GM21447 (cell line): ENCODE data around the gene BORCS5.
A peak's percentile ranks its signal among the peaks of the same experiment; 100 is the strongest.
"Not testable (repeated sequence)": the region's sequence is repeated elsewhere in the genome, so short reads cannot be mapped to it uniquely, and the experiment has no call there.

ENCODE experiments used
- ATAC-seq: cut with Tn5 transposase; IDR thresholded peaks from one replicate; pipeline ENCODE4 v1.9.1; 2021; ENCODE audit not compliant: unreplicated experiment

BORCS5 gene

DNA sequence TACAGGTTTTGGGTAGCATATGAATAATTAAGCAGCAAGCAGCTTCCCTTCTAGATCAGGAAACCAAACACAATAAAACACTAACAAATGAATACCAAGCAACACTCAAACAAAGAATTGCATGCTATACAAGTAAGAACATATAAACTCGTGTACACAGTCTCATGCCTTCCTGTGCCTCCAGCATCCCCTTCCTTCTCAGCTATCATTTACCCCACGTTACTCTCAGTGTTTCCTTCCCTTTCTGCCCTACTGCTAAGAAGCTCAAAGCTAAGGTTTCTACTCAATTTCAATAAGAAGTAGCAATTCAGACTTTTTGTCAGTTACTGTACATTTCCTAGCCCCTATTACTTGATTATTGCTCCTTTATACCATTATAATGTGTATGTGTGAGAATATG lies 124.8 kb downstream of the BORCS5 start:
- no peak for ATAC-seq

DNA sequence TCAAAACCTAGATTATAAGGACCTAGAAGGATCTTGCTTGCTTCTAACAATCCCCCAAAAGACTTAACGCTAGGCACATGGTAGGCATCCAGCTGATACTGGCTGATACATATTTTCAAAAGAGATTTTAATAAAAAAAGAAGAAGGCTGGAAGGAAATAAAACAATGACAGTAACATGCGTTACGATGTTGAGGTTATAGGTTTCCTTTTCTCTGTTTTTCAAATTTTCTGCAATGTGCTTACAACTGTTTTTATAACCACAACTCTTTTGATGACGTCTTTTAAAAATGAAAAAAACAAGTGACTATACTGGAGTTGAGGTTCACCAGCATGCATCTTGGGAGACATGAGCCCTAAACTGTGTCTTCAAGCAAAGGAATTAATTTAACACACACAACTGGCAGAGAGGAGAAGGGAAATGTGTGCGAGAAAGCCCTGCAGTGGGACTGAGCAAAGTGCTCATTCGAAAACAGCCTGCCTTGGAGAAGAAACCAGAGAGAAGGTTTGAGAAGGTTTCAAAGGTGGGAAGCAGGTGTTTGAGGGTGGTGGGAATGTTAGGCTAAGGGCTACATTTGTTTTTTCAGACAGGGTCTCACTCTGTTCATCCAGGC lies 125.4 kb downstream of the BORCS5 start:
- ATAC-seq, result no peak

DNA sequence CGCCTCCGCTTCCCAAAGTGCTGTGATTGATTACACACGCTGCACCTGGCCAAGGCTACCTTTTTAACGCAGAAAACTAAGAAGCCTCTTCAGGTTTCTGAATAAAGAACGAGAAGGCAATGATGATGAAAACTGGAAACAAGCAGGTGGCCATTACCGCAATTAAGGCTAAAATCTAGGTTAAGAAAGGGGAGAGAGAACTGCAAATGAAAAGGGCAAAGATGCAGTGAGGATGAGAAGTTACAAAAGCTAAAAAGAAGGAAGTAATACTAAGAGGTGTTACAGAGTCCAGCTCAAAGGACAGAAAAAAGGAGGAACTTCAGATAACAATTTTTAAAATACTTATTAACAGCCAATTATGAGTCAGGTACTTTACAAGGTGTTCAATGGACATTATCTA lies 126.1 kb downstream of the BORCS5 start:
- ATAC-seq, result peak; percentile 55

DNA sequence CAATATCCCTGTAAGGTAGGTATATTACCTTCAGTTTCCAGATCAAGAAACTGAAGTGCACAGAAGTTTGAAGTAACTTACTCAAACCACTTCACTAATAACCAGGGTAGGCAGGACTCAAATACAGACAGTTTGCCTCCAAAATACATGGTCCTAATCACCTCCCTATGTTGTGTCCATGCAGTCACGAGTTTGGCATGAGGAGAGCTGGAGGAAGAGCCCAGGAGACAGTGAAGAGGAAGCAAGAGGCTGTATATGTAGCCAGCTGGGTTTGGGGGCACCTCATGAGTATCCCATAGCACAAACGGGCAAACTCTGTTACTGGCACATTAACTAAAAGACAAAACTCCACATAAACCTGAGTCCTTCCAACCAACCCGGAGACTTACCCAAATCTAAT lies 126.6 kb downstream of the BORCS5 start:
- no peak for ATAC-seq

DNA sequence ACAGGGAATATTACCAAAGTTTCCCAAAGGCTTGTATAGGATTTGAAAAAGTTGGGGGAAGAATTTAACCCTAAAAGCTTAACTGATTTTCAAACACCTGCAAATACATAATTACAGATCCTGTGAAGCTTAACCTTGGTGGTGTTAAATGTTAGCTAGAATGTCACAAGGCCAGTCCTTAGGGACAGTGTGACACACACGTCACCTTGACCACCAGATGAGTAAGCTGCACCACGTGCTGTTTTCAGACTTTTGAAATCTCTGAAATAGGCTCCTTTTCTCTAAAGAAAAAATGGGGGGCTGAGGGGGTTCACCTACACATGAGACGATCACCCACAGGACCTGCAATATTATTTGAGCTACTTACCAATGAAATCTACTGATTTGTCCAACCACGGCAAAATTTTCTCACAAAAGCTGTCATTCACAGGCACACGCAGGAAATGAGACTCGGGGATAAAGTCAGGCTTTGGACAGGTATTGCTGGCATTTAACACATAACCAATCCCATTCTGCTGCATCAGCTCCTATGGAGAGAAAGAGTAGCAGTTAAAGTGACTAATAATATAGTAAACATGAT lies 129.9 kb downstream of the BORCS5 start:
- peak; percentile 82 for ATAC-seq

DNA sequence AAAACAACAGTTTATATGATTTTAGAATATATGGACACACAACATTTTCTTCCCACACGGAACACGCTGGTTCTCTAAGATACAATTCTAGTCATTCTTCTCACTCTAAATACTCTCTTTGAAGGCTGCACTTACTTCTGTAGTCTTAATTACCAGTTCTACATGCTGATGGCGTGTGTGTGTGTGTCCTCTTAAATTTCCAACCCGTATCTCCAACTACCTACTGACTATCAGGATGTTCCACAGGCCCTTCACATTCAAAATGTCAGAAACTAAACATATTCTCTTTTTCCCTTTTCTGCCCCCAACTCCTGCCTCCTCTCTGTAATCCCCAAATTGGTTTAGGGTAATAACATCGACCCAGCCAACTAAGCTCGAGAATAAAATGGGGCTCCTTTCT lies 130.6 kb downstream of the BORCS5 start:
- ATAC-seq, result no peak

DNA sequence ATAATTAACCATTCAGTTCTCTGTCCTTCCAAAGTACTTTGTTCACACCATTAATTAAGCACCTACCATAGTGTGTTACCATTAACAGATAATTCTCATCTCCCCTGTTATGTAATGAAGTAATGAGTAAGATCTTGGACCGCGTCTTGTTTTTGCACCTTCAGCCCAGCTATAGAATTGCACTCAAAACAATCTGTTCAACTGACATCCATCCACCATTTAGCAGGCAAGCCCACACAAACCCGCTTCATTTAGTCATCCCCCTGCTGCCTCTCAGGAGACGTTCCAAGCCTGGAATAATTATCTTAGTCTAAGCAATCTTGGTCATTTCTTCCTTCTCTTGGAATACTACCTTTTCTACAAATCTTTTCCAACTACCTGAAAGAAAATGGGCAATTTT lies 131.4 kb downstream of the BORCS5 start:
- no peak for ATAC-seq

DNA sequence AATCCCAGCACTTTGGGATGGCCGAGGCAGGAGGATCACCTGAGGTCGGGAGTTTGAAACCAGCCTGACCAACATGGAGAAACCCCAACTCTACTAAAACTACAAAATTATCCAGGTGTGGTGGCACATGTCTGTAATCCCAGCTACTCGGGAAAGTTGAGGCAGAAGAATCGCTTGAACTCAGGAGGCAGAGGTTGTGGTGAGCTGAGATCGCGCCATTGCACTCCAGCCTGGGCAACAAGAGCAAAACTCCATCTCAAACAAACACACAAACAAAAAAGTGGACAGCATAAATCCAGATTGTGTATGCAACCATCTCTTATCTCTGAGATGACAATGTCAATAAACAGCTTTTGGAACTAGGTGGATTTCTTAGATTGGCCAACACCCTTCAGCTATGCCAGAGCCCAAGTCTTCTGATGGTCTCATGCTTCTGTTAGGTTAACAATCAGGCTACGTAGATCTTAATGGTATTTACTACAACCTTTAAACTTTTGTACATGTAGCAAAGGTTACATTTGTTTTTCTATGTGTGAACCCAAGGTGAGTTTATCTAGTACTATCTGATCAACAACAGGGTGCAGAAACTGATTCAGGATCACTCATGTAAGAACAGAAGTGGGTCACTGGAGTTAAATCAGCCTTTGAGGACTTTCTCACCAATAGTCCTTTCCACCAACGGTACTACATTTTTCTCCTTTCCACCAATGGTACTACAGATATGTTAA lies 132.1 kb downstream of the BORCS5 start:
- ATAC-seq, result no peak

DNA sequence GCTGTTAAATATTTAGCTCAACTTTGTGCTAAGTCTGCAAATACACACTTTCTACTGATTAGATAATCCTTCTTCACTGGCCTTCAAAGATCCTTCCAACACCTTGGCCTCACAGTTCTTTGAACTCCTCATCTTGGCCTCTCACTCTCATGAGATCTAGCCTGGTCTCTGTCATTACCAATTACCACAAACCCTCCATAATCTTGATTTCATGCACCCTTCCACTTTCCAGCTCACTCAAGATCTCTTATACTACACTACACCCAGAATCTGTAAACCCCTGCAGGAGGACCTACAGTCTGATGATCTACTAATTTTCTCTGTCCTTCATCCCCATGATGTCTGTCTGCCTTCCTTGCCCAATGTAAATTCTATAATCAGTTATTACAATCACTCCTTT lies 134.7 kb downstream of the BORCS5 start:
- no peak for ATAC-seq

DNA sequence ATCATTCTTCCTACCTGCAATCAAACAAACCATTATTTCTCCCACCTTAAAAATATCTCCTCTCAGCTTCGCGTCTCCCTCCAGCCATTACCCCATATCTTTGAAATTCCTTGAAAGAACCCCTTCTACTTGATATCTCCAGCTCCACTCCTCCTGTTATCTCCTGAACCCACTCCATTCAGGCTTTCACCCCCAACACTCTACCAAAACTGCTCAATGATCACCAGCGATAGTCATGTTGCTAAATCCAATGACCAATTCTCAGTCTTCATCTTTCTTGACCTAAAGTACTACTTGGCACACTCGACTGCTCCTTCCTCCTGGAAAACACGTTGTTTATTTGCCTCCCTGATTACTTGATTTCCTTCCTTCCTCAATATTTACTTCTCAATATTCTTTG lies 135.7 kb downstream of the BORCS5 start:
- no peak for ATAC-seq

DNA sequence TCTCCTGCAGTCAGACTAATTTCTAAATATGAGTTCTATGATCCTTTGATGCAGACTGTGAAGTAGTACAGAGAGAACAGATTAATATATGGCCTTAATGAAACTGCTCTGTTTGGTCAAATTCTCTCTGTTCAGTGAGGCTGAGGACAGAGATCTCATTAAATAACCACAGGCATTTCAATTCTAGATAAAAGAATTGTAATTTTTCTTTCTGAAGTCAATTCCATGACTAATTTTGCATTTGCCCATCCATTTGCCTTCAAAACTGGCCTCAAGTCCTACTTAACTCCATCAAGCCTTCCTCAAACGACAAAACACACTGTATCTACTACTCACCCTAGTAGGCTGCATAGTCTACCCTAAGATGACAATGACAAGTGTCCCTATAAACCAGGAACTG lies 138.7 kb downstream of the BORCS5 start:
- ATAC-seq, result no peak

DNA sequence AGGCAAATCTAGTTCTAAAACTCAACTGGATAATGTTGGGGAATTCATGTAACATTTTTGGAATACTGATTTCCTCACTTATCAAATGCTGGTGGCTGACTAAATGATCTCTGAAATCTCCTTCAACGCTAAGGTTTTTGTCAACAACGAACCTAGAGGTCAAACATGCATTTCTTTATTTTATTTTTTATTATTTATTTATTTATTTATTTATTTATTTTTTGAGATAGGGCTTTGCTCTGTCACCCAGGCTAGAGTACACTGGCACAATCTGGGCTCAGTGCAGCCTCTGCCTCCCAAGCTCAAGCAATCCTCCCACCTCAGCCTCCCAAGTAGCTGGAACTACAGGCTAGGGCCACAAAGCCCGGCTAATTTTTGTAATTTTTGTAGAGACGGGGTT lies 141.3 kb downstream of the BORCS5 start:
- ATAC-seq, result no peak

DNA sequence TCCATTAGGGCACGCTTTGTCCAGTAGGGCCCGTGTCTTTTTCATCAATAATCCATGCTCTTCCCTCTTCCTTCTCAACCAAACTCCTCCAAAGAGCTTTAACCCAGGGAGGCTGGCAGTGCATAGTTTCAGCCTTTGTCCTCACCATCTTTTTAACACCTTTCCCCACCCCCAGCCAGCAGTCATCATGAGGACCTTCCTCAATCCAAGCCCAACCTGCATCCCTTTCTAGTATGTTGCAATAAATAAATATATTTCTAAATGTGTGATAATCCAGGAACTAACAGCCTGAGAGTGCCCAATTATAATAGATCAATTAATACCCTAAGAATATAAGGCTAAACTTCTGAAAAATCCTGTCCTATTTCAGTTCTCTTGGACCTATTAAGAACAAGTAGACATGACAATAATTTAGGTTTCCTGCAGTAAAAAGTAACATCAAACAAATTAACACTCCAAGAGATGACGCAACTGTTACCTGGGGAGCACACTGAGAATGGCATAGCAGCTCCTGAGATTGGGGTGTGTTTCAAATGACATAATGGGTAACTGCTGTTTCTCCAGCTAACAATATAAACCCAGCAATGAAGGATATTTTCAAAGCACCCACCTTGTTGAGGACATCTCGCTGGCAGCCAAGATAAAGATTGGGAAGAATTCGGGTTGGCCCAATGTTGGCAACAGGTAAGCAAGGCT lies 143.2 kb downstream of the BORCS5 start:
- no peak for ATAC-seq

DNA sequence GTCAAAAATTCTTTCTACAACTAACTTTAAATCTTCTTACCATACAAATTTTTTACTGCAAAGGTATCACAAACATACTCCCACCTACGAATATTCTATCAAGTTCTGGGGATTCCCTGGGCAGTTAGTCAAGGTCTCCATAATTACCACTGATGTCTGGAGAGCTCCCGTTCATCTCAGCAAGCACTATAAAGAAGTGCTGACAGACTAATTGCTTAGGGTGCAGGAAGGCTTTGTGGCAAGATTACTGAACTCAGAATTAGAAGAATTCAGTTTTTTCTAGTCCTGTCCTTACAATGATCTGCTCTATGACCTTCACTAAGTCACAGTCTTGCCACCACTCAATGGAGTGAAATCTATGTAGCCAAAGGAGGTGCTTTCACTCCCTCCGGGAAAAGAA lies 144.2 kb downstream of the BORCS5 start:
- no peak for ATAC-seq

DNA sequence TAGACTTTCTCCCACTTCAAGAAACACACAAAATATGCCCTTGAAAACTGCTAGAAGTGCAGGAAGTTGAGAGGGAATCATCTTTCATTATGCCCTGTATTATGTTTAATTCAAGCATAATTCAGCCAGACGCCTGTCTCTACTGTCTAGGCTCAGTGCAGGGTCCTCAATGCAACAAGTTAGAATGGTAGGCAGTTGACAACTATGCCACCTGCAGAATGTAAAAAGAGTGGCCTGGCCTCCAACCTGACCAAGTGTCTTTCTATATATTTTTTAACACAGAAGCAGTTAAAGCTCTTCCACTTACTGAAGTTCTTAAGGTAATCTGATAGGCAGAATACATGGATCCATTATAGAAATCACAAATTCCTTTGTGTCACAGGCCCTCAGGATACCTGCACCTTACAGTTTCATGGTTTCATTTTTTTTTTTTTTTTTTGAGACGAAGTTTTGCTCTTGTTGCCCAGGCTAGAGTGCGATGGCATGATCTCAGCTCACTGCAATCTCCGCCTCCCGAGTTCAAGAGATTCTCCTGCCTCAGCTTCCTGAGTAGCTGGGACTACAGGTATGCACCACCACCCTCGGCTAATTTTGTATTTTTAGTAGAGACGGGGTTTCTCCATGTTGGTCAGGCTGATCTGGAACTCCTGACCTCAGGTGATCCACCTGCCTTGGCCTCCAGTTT lies 145.4 kb downstream of the BORCS5 start:
- ATAC-seq, result not testable (repeated sequence)

DNA sequence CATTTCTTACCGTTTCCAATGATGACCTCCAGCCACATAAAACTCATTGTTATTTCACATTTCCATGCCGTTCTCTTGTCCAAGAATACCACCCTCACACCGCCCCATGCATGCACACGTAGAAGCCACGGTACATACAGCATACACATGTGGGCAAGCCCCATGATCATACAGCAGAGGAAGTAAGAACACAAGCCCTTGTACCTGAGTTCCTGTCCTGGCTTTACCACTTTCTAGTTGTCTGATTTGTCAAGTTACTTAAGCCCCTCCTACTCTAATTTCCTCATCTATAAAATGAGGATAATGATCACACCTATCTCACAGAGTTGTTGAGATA lies 145.9 kb downstream of the BORCS5 start:
- no peak for ATAC-seq

DNA sequence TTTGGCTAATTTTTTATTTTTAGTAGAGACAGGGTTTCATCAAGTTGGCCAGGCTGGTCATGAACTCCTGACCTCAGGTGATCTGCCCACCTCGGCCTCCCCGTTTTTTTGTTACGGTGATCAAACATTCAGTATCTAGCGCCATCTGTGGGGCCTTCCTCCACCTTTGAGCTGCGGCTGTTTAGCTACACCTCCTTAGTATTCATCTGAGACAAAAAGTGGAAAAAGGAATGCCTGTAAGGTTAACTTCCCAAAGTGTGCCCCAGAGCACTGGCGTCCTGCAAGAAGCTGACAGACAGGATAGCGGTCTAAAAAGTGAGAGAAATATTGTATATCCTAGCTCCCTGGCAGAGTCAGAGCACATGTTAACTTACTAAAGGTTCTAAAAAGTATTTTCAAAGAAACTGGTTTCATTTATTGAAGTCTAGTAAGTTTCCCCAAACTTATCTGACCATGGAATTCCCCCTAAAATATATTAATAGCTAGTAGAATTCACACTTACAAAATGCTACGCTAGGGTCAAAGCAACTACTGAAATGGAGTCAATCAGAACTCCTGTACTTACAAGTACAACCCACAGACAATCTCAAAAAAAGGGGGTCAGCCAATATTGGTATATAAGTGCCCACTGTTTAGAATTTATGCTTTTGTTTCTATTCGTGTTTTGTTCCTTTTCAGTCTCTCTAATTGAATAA lies 146.7 kb downstream of the BORCS5 start:
- no peak for ATAC-seq

DNA sequence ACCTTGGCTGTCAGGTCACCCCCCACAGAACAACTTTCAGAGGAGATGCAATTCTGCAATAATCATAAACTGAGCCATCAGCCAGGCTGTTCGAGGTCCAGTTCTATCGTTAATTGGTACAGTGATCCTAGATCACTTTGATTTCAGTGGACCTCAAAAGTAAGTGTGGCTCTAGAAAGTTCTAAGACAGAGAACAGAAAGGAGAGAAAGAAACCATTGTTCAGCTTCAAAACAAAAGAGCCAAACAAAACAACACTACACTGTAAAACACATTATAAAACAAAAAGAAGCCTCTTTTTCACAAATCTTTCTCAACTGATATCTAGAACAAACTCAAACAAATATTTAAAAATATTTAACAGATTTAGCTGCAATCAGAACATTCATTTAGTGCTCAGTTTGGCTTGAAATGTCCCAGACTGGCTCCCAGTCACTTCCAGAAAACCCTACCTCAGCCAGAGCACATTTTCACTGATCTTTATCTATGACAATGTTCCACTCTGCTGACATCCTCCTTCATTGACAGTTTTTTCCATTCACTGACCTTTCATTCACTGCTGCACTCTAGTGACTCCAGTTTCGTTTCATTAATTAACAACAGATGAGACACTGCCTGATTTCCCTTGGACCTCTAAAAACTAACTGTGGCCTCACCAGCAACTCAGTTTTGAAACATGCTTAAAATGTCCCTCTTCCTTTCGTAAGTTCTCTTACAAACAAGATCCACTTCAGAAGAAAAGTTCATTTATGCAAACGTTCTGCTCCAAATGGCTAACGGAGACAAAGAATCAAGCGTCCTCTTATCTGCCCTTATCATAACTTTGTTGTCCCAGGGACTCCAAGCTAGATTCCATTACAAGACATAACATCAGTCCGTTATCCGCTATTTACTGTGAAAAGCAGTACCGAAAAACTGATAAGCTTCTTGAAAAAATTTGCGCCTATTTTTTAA lies 148.9 kb downstream of the BORCS5 start:
- ATAC-seq, result peak; percentile 89

DNA sequence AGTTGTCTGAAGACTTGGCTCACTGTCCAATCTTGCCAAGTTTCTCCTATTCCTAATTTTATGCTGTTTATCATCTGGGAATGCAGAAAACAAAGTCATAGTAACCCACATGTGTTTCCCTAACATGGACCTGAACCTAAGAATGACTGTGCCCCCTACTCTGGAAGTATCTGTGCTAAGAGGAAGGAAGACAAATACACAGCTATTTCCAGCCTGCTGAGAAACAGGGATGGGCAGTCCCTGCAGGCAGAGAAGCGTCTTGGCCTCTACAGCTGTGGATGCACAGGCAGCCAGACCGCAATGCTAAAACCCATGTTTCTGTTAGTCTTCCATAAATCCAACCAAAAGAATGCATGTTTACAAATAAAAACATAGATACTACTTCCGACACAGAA lies 149.6 kb downstream of the BORCS5 start:
- ATAC-seq, result no peak

DNA sequence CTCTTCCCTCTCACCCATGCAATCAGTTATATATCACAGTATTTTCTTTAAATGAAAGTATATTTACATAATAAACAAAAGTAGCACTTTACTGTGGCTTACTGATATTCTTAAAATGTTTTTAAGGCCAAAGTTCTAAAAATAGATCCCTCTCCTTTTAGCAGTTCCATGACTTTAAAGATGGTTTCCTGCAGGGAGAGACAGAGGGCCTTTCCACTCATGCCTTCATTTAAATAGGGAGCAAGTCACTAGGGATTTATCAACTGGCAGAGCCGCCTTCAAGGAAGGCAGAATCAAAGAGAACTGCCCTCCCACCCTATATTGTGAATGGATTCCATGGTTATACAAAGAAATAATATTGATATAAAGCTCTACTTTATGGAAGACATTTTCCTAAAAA lies 150.2 kb downstream of the BORCS5 start:
- no peak for ATAC-seq
